NT2/D1 (cell line): ENCODE results near the gene TMEM258.

ENCODE experiments used
- SUZ12 ChIP-seq: IDR thresholded peaks from 2 replicates; pipeline ENCODE4 v1.6.1; 2011; ENCODE audit not compliant: insufficient read length, insufficient read depth; ENCODE audit errors: extremely low read depth
- YY1 ChIP-seq: IDR thresholded peaks from 2 replicates; pipeline ENCODE4 v1.6.1; 2011; ENCODE audit not compliant: insufficient read length, insufficient read depth
- ZNF274 ChIP-seq: IDR thresholded peaks from 2 replicates; pipeline ENCODE4 v1.6.1; 2011; ENCODE audit warnings: mild to moderate bottlenecking, low read depth, low read length

DNA sequence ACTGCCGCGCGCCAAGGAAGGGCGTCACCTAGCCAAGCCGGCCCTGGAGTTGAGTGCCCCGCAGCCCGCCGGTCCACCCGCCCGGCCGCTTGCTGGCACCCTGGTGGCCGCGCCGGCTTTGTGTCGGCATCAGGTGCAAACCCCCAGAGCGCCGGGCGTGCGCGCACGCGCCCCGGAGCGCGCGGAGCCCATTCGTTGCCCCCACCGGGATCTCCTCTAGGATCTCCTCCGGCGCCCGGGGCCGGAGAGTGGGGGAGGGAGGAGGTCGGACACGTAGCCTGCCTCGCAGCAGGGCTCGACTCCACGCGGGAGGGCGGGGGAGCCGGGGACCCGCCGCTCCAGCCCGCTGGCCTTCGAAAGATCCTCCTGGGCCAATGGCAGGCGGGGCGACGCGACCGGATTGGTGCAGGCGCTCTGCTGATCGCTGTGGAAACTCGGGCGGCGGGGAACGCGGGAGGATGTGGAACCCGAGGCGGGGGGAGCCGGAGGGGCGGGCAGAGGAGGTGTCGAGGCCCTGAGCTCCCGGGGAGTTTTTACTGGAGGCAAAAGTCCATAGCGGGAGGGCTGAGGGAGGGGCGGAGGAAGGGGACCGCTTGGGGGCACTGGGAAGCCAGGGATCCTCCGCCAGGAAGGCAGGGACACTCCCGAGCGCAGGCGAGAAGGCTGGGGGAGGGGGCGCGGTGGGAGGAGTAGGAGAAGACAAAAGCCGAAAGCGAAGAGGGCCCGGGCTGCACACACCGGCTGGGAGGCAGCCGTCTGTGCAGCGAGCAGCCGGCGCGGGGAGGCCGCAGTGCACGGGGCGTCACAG, 35.4 kb upstream of the TMEM258 start, which contains the start of gene FADS2:
- TF ChIP-seq ZNF274, result no peak
- TF ChIP-seq SUZ12, result no peak
- TF ChIP-seq YY1, result no peak
